HG03025 (cell line): ENCODE results near the gene PHAF1.

Source experiments
- ATAC-seq: cut with Tn5 transposase; IDR thresholded peaks from one replicate; pipeline ENCODE4 v1.9.1; 2021; ENCODE audit warnings: mild to moderate bottlenecking, moderate library complexity; ENCODE audit not compliant: unreplicated experiment, low FRiP score

Gene PHAF1

GRCh38 chr16:67161595-67162058, 51.9 kb downstream of the PHAF1 start:
- ATAC-seq, result no peak

GRCh38 chr16:67162506-67163163, 52.9 kb downstream of the PHAF1 start:
- ATAC-seq, result no peak

GRCh38 chr16:67163164-67163998, 53.6 kb downstream of the PHAF1 start:
- no peak for ATAC-seq

GRCh38 chr16:67163999-67164558, 54.3 kb downstream of the PHAF1 start:
- ATAC-seq, result no peak

- no peak for ATAC-seq
These were observed 54.9 kb downstream of the PHAF1 start, which contains the start of gene HSF4 for GRCh38 chr16:67164599-67165061. Gene HSF4 (plus strand): TSS chr16:67164745. CDS start chr16:67164812, 67 bp downstream.

- ATAC-seq, result no peak
These were observed 55.7 kb downstream of the PHAF1 start for GRCh38 chr16:67165121-67166078.

GRCh38 chr16:67166110-67166547, 56.4 kb downstream of the PHAF1 start:
- ATAC-seq, result no peak

- ATAC-seq, result no peak
These were observed 56.9 kb downstream of the PHAF1 start for GRCh38 chr16:67166598-67167168.

GRCh38 chr16:67167588-67167987, 57.8 kb downstream of the PHAF1 start:
- ATAC-seq, result no peak

- no peak for ATAC-seq
These were observed 59.3 kb downstream of the PHAF1 start for GRCh38 chr16:67169011-67169451.

- no peak for ATAC-seq
These were observed 60.0 kb downstream of the PHAF1 start for GRCh38 chr16:67169642-67170167.

- no peak for ATAC-seq
These were observed 60.6 kb downstream of the PHAF1 start, which contains the start of gene NOL3 for GRCh38 chr16:67170168-67170948. Gene NOL3 (plus strand): TSS chr16:67170538.

GRCh38 chr16:67170949-67171649, 61.4 kb downstream of the PHAF1 start:
- no peak for ATAC-seq

GRCh38 chr16:67173323-67173722, 63.6 kb downstream of the PHAF1 start:
- no peak for ATAC-seq

- ATAC-seq, result no peak
These were observed 64.3 kb downstream of the PHAF1 start for GRCh38 chr16:67173808-67174705.

- ATAC-seq, result no peak
These were observed 65.0 kb downstream of the PHAF1 start for GRCh38 chr16:67174706-67175231.

- ATAC-seq, result no peak
These were observed 66.9 kb downstream of the PHAF1 start for GRCh38 chr16:67176662-67177061.
